HUDEP-2 (cell line): ENCODE measurements around the gene SEZ6.
A peak's percentile ranks its signal among the peaks of the same experiment; 100 is the strongest.

Experiments used
- DNase-seq, 76 experiments: peaks; one replicate each; lab custom pipeline; 2025; ENCODE audit not compliant: unreplicated experiment in 76 of 76; lab: John Stamatoyannopoulos, UW

Gene SEZ6

GRCh38 chr17:28956861-28957260 is 49.0 kb downstream of the SEZ6 start:
- no peak for DNase-seq

- DNase-seq: no peak
These were observed 49.7 kb downstream of the SEZ6 start for GRCh38 chr17:28956112-28956511.

GRCh38 chr17:28955408-28955807 is 50.4 kb downstream of the SEZ6 start:
- no peak for DNase-seq

GRCh38 chr17:28954886-28955285 is 50.9 kb downstream of the SEZ6 start:
- DNase-seq: no peak

GRCh38 chr17:28953444-28954118 is 52.3 kb downstream of the SEZ6 start:
- peak in 18 of 76 experiments; percentile 4 to 27 (median 12) for DNase-seq

- peak; percentile 51 to 98 (median 94) for DNase-seq
These were observed 53.5 kb downstream of the SEZ6 start for GRCh38 chr17:28951991-28952975.

- DNase-seq: peak in 75 of 76 experiments; percentile 76 to 100 (median 99)
These were observed 54.3 kb downstream of the SEZ6 start, which contains the start of gene PHF12 for GRCh38 chr17:28951428-28951990. TSS of gene PHF12 (minus strand) at chr17:28951518. CDS start at chr17:28950960, 558 bp downstream.

- DNase-seq: no peak
These were observed 54.9 kb downstream of the SEZ6 start for GRCh38 chr17:28950752-28951427.

- DNase-seq: peak in 31 of 76 experiments; percentile 4 to 61 (median 24)
These were observed 55.6 kb downstream of the SEZ6 start for GRCh38 chr17:28950017-28950751.

GRCh38 chr17:28949185-28950016 is 56.4 kb downstream of the SEZ6 start:
- peak in 32 of 76 experiments; percentile 8 to 61 (median 24) for DNase-seq

- DNase-seq: peak in 5 of 76 experiments; percentile 22 to 49 (median 26)
These were observed 57.0 kb downstream of the SEZ6 start for GRCh38 chr17:28948873-28949184.

GRCh38 chr17:28948342-28948741 is 57.5 kb downstream of the SEZ6 start:
- no peak for DNase-seq

GRCh38 chr17:28947639-28948038 is 58.2 kb downstream of the SEZ6 start:
- DNase-seq: no peak

GRCh38 chr17:28946239-28946638 is 59.6 kb downstream of the SEZ6 start:
- no peak for DNase-seq

GRCh38 chr17:28944862-28945741 is 60.7 kb downstream of the SEZ6 start:
- DNase-seq: no peak

GRCh38 chr17:28944343-28944742 is 61.5 kb downstream of the SEZ6 start:
- DNase-seq: no peak

- no peak for DNase-seq
These were observed 62.9 kb downstream of the SEZ6 start for GRCh38 chr17:28942925-28943324.

GRCh38 chr17:28941251-28941650 is 64.6 kb downstream of the SEZ6 start:
- no peak for DNase-seq
